Measurements from ENCODE around the gene CACNA1B. TPM values are rescaled to one million over a fixed set of nuclear protein-coding genes. Genes with fewer than 3 reads are reported as not detected.
A peak's percentile ranks its signal among the peaks of the same experiment; 100 is the strongest.

The CACNA1B gene
- total RNA-seq, 1 experiment from 2014 or later = 7.8 TPM

- no peak overlapping the region for H3T11ph ChIP-seq (ENCODE audit: low read length)
- no peak overlapping the region for H3K14ac ChIP-seq (ENCODE audit: insufficient read depth, low read length)
- H2BK20ac ChIP-seq (ENCODE audit: low read depth, low read length, poor library complexity, severe bottlenecking) = no peak overlapping the region
- no peaks in the 10 kb centered on the region for H3K23me2 ChIP-seq (ENCODE audit: insufficient read length, low read depth, low read length, poor library complexity, severe bottlenecking)
- no peaks in the 10 kb centered on the region for H3K9me3 ChIP-seq (ENCODE audit: control insufficient read depth, low read depth, low read length)
- no peak overlapping the region for H3K27ac ChIP-seq (ENCODE audit: insufficient read length, low read depth, low read length)
- H4K5ac ChIP-seq (ENCODE audit: insufficient read length, low read depth, low read length) = no peak overlapping the region
- no peak overlapping the region for H4K8ac ChIP-seq (replicated peaks; ENCODE audit: insufficient read length, low read depth, low read length)
- no peak overlapping the region for H2AFZ ChIP-seq (ENCODE audit: low read length)
- Mint-ChIP-seq H3K36me3 (ENCODE audit: insufficient read depth in 1 of 3, low read depth in 3 of 3) (peaks cover 0 to 4% (median 0%) of the 10 kb centered on the region in 3 experiments; a peak in 1 of 7 replicates), H3K9me3 (no peaks in the 10 kb centered on the region; a peak in 1 of 5 replicates), H3K4me1 (peaks cover 0 to 7% of the 10 kb centered on the region in 2 experiments; a peak in 2 of 4 replicates), H3K4me3 (no peak overlapping the region), H3K27me3 (ENCODE audit: low read depth) (no peaks in the 10 kb centered on the region; the same call in 1 of the 2 replicates), H3K27ac (peak overlapping the region in 2 of 3 experiments; percentile 32 to 34; a peak in 2 of 7 replicates)
- no peak overlapping the region for H3K23ac ChIP-seq (ENCODE audit: insufficient read length, low read depth, low read length)
- no peak overlapping the region for H2BK15ac ChIP-seq (ENCODE audit: low read depth, low read length)
- H3K27me3 ChIP-seq (ENCODE audit: insufficient read depth, low read length) = no peaks in the 10 kb centered on the region
- TF ChIP-seq CTCF (conservative IDR thresholded peaks at IDR 0.05) = no peak
- H2BK5ac ChIP-seq (ENCODE audit: insufficient read length, low read length) = no peak overlapping the region
- no peak overlapping the region for H2AK5ac ChIP-seq (ENCODE audit: insufficient read length, low read length)
- no peak overlapping the region for H3K4me2 ChIP-seq (ENCODE audit: insufficient read depth, insufficient read length, low read length)
- no peak overlapping the region for H4K91ac ChIP-seq (ENCODE audit: insufficient read length, low read depth, low read length)
- DNase-seq = no peak
- no peaks in the 10 kb centered on the region for H3K79me2 ChIP-seq (ENCODE audit: insufficient read depth, low read length)
- no peak overlapping the region for H3K56ac ChIP-seq (ENCODE audit: insufficient read length, low read depth, low read length)
- no CpG with 5 or more reads among the region's 16 CpGs for WGBS (ENCODE audit: extremely low coverage, insufficient read length, low lambda C conversion rate)
- no peaks in the 10 kb centered on the region for H4K20me1 ChIP-seq (ENCODE audit: control insufficient read depth, insufficient read depth, insufficient read length)
- no peak overlapping the region for H3K18ac ChIP-seq (ENCODE audit: insufficient read length, low read depth, low read length)
- H3K4me1 ChIP-seq (ENCODE audit: insufficient read depth, low read length) = no peaks in the 10 kb centered on the region
- H2BK120ac ChIP-seq (ENCODE audit: low read depth, low read length, poor library complexity, severe bottlenecking) = no peak overlapping the region
- no peaks in the 10 kb centered on the region for H3K79me1 ChIP-seq (ENCODE audit: insufficient read depth, low read depth, low read length, poor library complexity, severe bottlenecking)
- H3K9ac ChIP-seq (ENCODE audit: extremely low read depth, insufficient read length, low read length) = no peak overlapping the region
- no peak overlapping the region for H3K4ac ChIP-seq (ENCODE audit: low read depth, low read length)
- H2BK12ac ChIP-seq (ENCODE audit: insufficient read length, low read depth, low read length) = no peak overlapping the region
These were observed 132.5 kb downstream of the CACNA1B start for GRCh38 chr9:138009803-138010690.
